Erythroblast (primary cell): ENCODE measurements around the gene LEFTY2.
"Not testable (repeated sequence)": the region's sequence is repeated elsewhere in the genome, so short reads cannot be mapped to it uniquely, and the experiment has no call there.

Experiments used
- GATA1 ChIP-seq: IDR thresholded peaks from 2 replicates; pipeline ENCODE4 v1.6.1; 2011; ENCODE audit warnings: low read depth, mild to moderate bottlenecking, control low read depth, low read length, moderate library complexity
- POLR2A ChIP-seq: IDR thresholded peaks from 2 replicates; pipeline ENCODE4 v1.6.1; 2011; ENCODE audit warnings: mild to moderate bottlenecking, low read length

DNA sequence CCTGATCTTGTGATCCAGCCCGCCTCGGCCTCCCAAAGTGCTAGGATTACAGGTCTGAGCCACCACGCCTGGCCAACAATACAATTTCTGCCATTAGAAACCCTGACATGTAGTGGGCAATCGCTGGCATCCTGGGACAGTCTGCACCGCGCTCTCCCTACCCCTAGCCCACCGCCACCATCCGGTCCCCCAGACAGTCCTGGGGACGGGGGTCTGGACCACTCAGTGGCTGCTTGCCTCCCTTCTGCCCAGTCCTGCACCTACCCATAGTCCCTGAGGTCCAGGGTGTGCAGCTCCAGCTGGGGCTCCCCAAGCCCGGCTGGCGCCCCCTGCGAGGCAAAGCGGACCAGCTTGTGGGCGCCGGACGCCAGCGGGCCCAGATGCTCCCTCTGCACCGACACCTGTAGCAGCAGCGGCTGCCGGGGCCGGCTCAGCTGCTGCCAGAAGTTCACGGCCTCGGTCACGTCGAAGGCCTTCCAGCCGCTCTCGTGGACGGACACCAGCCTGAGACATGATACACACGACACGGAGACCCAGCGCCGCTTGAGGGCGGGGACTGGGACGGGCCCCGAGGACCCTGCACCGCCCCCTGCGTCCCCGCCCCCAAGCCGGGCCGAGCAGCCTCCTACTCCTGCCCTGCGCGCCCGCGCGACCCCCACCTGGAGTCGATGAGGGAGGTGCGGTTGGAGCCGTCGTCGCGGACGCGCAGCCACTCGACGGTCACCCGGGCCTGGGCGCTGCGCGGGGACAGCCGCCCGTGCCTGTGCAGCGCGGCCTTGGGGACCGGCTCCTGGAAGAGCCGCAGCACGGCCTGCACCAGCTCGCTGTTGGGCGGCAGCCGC lies 1.7 kb downstream of the LEFTY2 start:
- not testable (repeated sequence) for TF ChIP-seq POLR2A, GATA1
